Measurements from ENCODE around the gene RAB11FIP4.

DNA sequence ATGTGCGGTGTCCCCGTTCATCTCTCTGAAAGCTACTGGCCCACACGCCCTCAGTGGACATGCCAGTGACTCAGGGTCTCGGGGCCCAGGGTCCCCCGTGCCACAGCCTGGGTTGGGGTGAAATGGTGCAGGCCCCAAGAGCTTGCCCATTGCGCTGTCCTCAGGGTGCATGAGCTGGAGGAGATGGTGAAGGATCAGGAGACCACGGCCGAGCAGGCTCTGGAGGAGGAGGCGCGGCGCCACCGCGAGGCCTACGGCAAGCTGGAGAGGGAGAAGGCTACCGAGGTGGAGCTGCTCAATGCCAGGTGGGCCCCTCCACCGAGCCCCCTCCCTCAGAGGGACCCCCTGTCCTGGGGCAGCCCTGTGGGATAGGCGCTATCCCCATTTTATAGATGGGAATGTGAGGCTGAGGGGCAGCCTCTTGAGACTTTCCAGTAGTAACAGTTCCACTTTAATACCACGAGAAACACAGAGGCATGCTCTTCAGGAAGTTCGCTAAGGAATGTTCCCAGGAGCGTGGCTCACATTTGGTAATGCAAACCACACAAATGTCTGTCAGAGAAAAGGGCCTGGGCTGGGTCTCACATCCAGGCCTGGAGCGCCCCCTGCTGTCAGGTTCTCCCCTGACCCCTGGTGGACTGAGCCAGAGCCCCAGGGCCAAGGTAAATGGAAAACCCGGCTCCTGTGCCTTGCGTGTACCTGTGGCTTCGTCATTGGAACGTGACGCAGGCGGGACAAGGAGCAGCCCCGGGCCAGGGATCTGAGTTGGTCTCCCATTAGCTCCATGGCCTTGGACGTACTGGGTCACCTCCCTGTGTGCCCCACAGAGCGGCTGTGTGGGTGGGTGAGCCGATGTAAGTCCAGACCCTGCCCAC, 133.7 kb downstream of the RAB11FIP4 start:
- no peak for TF ChIP-seq RFX5 (IDR thresholded peaks at IDR 0.05; ENCODE audit: low read length)
- no peak for TF ChIP-seq EP300 (IDR thresholded peaks at IDR 0.05; ENCODE audit: borderline replicate concordance in 1 of 2, low read depth in 1 of 2, low read length in 1 of 2)
- TF ChIP-seq CTCF (IDR thresholded peaks at IDR 0.05), result peak; percentile 89
- no peak for TF ChIP-seq RXRA (IDR thresholded peaks at IDR 0.05; ENCODE audit: borderline replicate concordance, low read depth)
- TF ChIP-seq MXI1 (IDR thresholded peaks at IDR 0.05; ENCODE audit: low read depth, low read length), result peak; percentile 60; the same call in 1 of the 2 replicates
- TF ChIP-seq POLR2AphosphoS5 (IDR thresholded peaks at IDR 0.05; ENCODE audit: low read depth, low read length), result no peak
- TF ChIP-seq ELF1 (IDR thresholded peaks at IDR 0.05), result no peak
- TF ChIP-seq PBX3 (IDR thresholded peaks at IDR 0.05), result no peak
- TF ChIP-seq SIN3A (IDR thresholded peaks at IDR 0.05; ENCODE audit: borderline replicate concordance, low read depth, low read length), result no peak
- peak; percentile 70; the same call in 1 of the 2 replicates for TF ChIP-seq MAX (IDR thresholded peaks at IDR 0.05; ENCODE audit: low read depth)
- TF ChIP-seq GABPA (IDR thresholded peaks at IDR 0.05; ENCODE audit: low read depth), result no peak
- peak; percentile 93 for TF ChIP-seq RAD21 (IDR thresholded peaks at IDR 0.05; ENCODE audit: low read length)
